ENCODE results near the gene GRM4.

GRCh38 chr6:34106900-34107299 is 39.0 kb downstream of the GRM4 start:
- no peak for TF ChIP-seq EZH2phosphoT487 (conservative IDR thresholded peaks at IDR 0.05; ENCODE audit: low read length)
- TF ChIP-seq CTCF (IDR thresholded peaks at IDR 0.05; ENCODE audit: insufficient read depth, low read length, poor library complexity, severe bottlenecking) = no peak

All from SU-DHL-6 (cell line).